CD14-positive monocyte (primary cell): ENCODE results near the gene PPP1R1B. TPM values are rescaled to one million over a fixed set of nuclear protein-coding genes. Genes with fewer than 3 reads are reported as not detected.

Experiments
- DNase-seq, 3 donors: peaks; one replicate each; pipeline ENCODE4 v3.0.0-alpha.2; 2011 to 2022
- H2AFZ ChIP-seq: 2 replicates; pipeline ENCODE4 v1.6.0; 2012; ENCODE audit warnings: mild to moderate bottlenecking, low read depth, low read length, inconsistent platforms; ENCODE audit not compliant: insufficient read depth, poor library complexity, severe bottlenecking
- H3K27ac ChIP-seq, 2 donors: 1 replicate in 1 of 2; 2 replicates in 1 of 2; pipeline ENCODE4 v1.5.1; 2012 to 2013; ENCODE audit warnings: low read length in 2 of 2, control low read depth in 1 of 2, inconsistent platforms in 1 of 2, low read depth in 1 of 2, mild to moderate bottlenecking in 1 of 2
- H3K27me3 ChIP-seq, 2 donors: one replicate each; pipeline versions ENCODE4 v1.6.0 to v1.6.1; 2011 to 2013; ENCODE audit warnings: low read length in 2 of 2; ENCODE audit not compliant: control insufficient read depth in 2 of 2, insufficient read depth in 2 of 2
- H3K36me3 ChIP-seq, 2 donors: replicated peaks in 1 of 2; 1 replicate in 1 of 2; 2 replicates in 1 of 2; pipeline versions ENCODE4 v1.5.1 to v1.6.1; 2012 to 2013; ENCODE audit warnings: low read length in 2 of 2, control low read depth in 1 of 2, inconsistent platforms in 1 of 2, mild to moderate bottlenecking in 1 of 2; ENCODE audit not compliant: insufficient read depth in 2 of 2, control insufficient read depth in 1 of 2
- H3K4me1 ChIP-seq, 2 donors: 1 replicate in 1 of 2; 2 replicates in 1 of 2; pipeline versions ENCODE4 v1.5.1 to v1.6.1; 2012 to 2013; ENCODE audit warnings: low read length in 2 of 2, control low read depth in 1 of 2, inconsistent platforms in 1 of 2, mild to moderate bottlenecking in 1 of 2, moderate library complexity in 1 of 2; ENCODE audit not compliant: insufficient read depth in 2 of 2, control insufficient read depth in 1 of 2
- H3K4me2 ChIP-seq: replicated peaks from 2 replicates; pipeline ENCODE3; 2012; ENCODE audit warnings: low read length, moderate library complexity, mild to moderate bottlenecking; ENCODE audit not compliant: poor library complexity, severe bottlenecking; ENCODE audit errors: extremely low read depth
- H3K4me3 ChIP-seq, 3 experiments: fragments of 200-600 bp in 1 of 3; sonication (generic) in 1 of 3; replicated peaks in 1 of 3; 1 replicate in 2 of 3; 2 replicates in 1 of 3; pipeline ENCODE4 v1.5.1; 2011 to 2013; ENCODE audit warnings: low read length in 3 of 3, mild to moderate bottlenecking in 3 of 3, control low read depth in 2 of 3, low read depth in 2 of 3, inconsistent platforms in 1 of 3, moderate library complexity in 1 of 3
- H3K79me2 ChIP-seq: 2 replicates; pipeline ENCODE4 v1.6.0; 2012; ENCODE audit warnings: mild to moderate bottlenecking, control low read depth, inconsistent platforms, low read length, moderate library complexity; ENCODE audit not compliant: insufficient read depth
- H3K9ac ChIP-seq: 2 replicates; pipeline ENCODE4 v1.6.0; 2017; ENCODE audit warnings: low read length, mild to moderate bottlenecking; ENCODE audit not compliant: insufficient read depth, poor library complexity, severe bottlenecking
- H3K9me3 ChIP-seq, 2 donors: replicated peaks in 1 of 2; 1 replicate in 1 of 2; 2 replicates in 1 of 2; pipeline versions ENCODE4 v1.5.1 to v1.6.1; 2012 to 2013; ENCODE audit warnings: low read length in 2 of 2, control low read depth in 1 of 2; ENCODE audit not compliant: control insufficient read depth in 1 of 2, insufficient read depth in 1 of 2
- H4K20me1 ChIP-seq: 2 replicates; pipeline ENCODE4 v1.6.0; 2012; ENCODE audit warnings: mild to moderate bottlenecking, low read length, control low read depth, moderate library complexity; ENCODE audit not compliant: insufficient read depth
- H3K27ac Mint-ChIP-seq, 7 donors: one replicate each; pipeline ENCODE4 v1.8.0; 2020; ENCODE audit warnings: mild to moderate bottlenecking in 7 of 7, mixed read lengths in 7 of 7, moderate library complexity in 6 of 7, inconsistent platforms in 2 of 7
- H3K27me3 Mint-ChIP-seq, 3 donors: one replicate each; pipeline ENCODE4 v1.8.0; 2021 to 2022; ENCODE audit warnings: low read depth in 3 of 3, mild to moderate bottlenecking in 3 of 3, mixed read lengths in 3 of 3, moderate library complexity in 3 of 3, inconsistent platforms in 1 of 3
- H3K36me3 Mint-ChIP-seq, 2 donors: one replicate each; pipeline ENCODE4 v1.8.0; 2020; ENCODE audit warnings: mixed read lengths in 2 of 2, inconsistent platforms in 1 of 2, mild to moderate bottlenecking in 1 of 2
- H3K4me1 Mint-ChIP-seq: one replicate; pipeline ENCODE4 v1.8.0; 2020; ENCODE audit warnings: mild to moderate bottlenecking, mixed read lengths
- H3K4me3 Mint-ChIP-seq, 2 donors: one replicate each; pipeline ENCODE4 v1.8.0; 2020; ENCODE audit warnings: mild to moderate bottlenecking in 2 of 2, mixed read lengths in 2 of 2, moderate library complexity in 1 of 2
- H3K9me3 Mint-ChIP-seq, 7 donors: one replicate each; pipeline ENCODE4 v1.8.0; 2020 to 2022; ENCODE audit warnings: mixed read lengths in 7 of 7, mild to moderate bottlenecking in 6 of 7, moderate library complexity in 6 of 7, inconsistent platforms in 2 of 7
- WGBS: methylation state at CpG from one replicate; pipeline ENCODE4 v1.1.5; 2013; ENCODE audit warnings: missing lambda C conversion rate; ENCODE audit not compliant: insufficient coverage; 5-methylcytosine and 5-hydroxymethylcytosine counted together
- intact Hi-C, 2 donors: fragments of 100-400 bp; cut with micrococcal nuclease; formaldehyde crosslinking; loops; one replicate each; pipeline versions ENCODE4 v1.15.0 to v1.15.1; 2023
- polyA plus RNA-seq, 3 donors: library from polyadenylated mRNA; depleted of rRNA in 1 of 3; unstranded in 2 of 3; stranded (reverse) in 1 of 3; fragments of 300-500 nt in 2 of 3; fragments of >200 nt in 1 of 3; fragmentation: Illumina TruSeq in 2 of 3; gene quantifications; 1 replicate in 2 of 3; 2 replicates in 1 of 3; pipeline ENCODE4 v1.2.3, GENCODE V29; 2012 to 2021
- TF ChIP-seq, protein P1 (sequence below): fragments of 200-600 bp; IDR thresholded peaks from one replicate; pipeline ENCODE4 v1.8.0; 2022; ENCODE audit warnings: antibody characterized with exemption, mild to moderate bottlenecking

The PPP1R1B gene
- polyA plus RNA-seq, 3 donors = 0.05 TPM; not detected in 2

DNA sequence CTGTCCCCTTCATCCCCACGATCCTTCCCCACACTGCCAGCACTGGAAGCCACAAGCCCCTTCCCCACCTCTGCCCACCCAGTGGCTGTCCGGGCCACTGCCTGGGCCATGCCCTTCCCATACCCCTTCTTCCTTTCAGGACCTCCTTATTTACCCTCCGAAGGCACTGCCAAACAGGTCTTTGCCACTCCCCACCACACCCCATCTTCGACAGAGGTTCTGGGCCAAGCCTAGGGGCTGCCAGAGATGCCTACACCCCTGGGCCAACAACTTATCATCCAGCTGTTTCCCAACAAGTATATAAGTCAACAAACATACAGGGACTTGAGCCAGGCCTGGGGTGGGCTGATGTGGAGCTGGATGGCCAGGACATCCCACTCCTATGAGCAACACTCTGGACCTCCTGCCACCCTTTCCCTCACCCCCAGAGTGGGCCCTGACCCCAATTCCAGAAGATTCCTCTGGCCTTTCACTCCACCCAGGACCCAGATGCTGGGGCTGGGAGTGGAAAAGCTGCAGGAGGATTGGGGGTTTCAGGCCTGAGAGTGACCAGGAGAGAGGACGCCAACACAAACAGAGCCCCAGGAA is 1.5 kb upstream of the PPP1R1B start:
- no peak overlapping the region for H3K4me3 ChIP-seq
- Mint-ChIP-seq H3K27ac (no peak overlapping the region), H3K27me3 (peaks cover 45 to 69% (median 62%) of the 10 kb centered on the region in 3 donors), H3K36me3 (no peaks in the 10 kb centered on the region), H3K4me3 (peak overlapping the region in 1 of 2 donors; percentile 80), H3K9me3 (peaks cover 0 to 11% (median 2%) of the 10 kb centered on the region in 7 donors), H3K4me1 (peaks cover 28% of the 10 kb centered on the region)
- H3K4me1 ChIP-seq = peaks cover 19 to 32% of the 10 kb centered on the region in 2 donors
- no peak for DNase-seq
- no peaks in the 10 kb centered on the region for H4K20me1 ChIP-seq
- no peaks in the 10 kb centered on the region for H3K9me3 ChIP-seq
- intact Hi-C loops = no loop called here
- H3K9ac ChIP-seq = no peak overlapping the region
- peaks cover 16 to 54% of the 10 kb centered on the region in 2 donors for H3K27me3 ChIP-seq
- TF ChIP-seq, protein P1, sequence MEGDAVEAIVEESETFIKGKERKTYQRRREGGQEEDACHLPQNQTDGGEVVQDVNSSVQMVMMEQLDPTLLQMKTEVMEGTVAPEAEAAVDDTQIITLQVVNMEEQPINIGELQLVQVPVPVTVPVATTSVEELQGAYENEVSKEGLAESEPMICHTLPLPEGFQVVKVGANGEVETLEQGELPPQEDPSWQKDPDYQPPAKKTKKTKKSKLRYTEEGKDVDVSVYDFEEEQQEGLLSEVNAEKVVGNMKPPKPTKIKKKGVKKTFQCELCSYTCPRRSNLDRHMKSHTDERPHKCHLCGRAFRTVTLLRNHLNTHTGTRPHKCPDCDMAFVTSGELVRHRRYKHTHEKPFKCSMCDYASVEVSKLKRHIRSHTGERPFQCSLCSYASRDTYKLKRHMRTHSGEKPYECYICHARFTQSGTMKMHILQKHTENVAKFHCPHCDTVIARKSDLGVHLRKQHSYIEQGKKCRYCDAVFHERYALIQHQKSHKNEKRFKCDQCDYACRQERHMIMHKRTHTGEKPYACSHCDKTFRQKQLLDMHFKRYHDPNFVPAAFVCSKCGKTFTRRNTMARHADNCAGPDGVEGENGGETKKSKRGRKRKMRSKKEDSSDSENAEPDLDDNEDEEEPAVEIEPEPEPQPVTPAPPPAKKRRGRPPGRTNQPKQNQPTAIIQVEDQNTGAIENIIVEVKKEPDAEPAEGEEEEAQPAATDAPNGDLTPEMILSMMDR = no peak
- no peak overlapping the region for H3K4me2 ChIP-seq
- H3K27ac ChIP-seq = no peak overlapping the region
- WGBS = 97% methylated on average over 3 of the region's 5 CpGs
- H2AFZ ChIP-seq = no peak overlapping the region
- no peaks in the 10 kb centered on the region for H3K36me3 ChIP-seq
- no peaks in the 10 kb centered on the region for H3K79me2 ChIP-seq

DNA sequence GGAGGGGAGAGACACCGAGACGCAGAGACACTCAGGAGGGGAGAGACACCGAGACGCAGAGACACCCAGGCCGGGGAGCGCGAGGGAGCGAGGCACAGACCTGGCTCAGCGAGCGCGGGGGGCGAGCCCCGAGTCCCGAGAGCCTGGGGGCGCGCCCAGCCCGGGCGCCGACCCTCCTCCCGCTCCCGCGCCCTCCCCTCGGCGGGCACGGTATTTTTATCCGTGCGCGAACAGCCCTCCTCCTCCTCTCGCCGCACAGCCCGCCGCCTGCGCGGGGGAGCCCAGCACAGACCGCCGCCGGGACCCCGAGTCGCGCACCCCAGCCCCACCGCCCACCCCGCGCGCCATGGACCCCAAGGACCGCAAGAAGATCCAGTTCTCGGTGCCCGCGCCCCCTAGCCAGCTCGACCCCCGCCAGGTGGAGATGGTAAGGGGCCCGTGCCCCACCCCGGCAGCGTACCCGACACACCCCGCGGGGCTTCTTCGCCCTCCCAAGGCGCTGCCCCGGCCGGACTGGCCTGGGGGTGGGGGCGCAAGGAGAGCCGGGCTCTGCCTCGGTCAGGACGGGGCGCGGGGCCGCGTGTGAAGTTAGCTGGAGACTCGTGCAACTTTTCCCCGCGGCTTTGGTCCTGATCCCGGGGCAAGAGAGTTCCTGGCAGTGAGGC is 427 bp downstream of the PPP1R1B start:
- H3K27me3 ChIP-seq = peaks cover 16 to 46% of the 10 kb centered on the region in 2 donors

More for the DNA sequence above, 427 bp downstream of the PPP1R1B start:
- Histone ChIP-seq H3K4me1 (peaks cover 20 to 33% of the 10 kb centered on the region in 2 donors), H2AFZ (no peak overlapping the region), H3K9me3 (no peaks in the 10 kb centered on the region), H3K36me3 (no peaks in the 10 kb centered on the region), H3K9ac (no peak overlapping the region), H3K27ac (no peak overlapping the region), H3K4me2 (no peak overlapping the region), H4K20me1 (no peaks in the 10 kb centered on the region), H3K79me2 (no peaks in the 10 kb centered on the region), H3K4me3 (no peak overlapping the region)
- TF ChIP-seq, protein P1 = no peak
- H3K27me3 Mint-ChIP-seq = peaks cover 48 to 65% (median 53%) of the 10 kb centered on the region in 3 donors
- DNase-seq = no peak
- H3K4me1 Mint-ChIP-seq = peaks cover 34% of the 10 kb centered on the region
- intact Hi-C loops = no loop called here
- H3K27ac Mint-ChIP-seq = no peak overlapping the region
- WGBS = 6% methylated on average over 61 of the region's 72 CpGs
- H3K36me3 Mint-ChIP-seq = no peaks in the 10 kb centered on the region
- peaks cover 0 to 11% (median 2%) of the 10 kb centered on the region in 7 donors for H3K9me3 Mint-ChIP-seq
- peak overlapping the region in 1 of 2 donors; percentile 84 for H3K4me3 Mint-ChIP-seq
